GM19397 (cell line): ENCODE data around the gene ZNF385A.

Source experiments
- ATAC-seq: cut with Tn5 transposase; IDR thresholded peaks from one replicate; pipeline ENCODE4 v1.9.1; 2021; ENCODE audit warnings: mild to moderate bottlenecking, moderate library complexity; ENCODE audit not compliant: unreplicated experiment

Gene ZNF385A

GRCh38 chr12:54416687-54417603 lies 32.4 kb upstream of the ZNF385A start:
- ATAC-seq, result no peak

- ATAC-seq, result no peak
These were observed 30.8 kb upstream of the ZNF385A start for GRCh38 chr12:54415221-54415929.

GRCh38 chr12:54413284-54414190 lies 29.0 kb upstream of the ZNF385A start:
- ATAC-seq, result no peak

GRCh38 chr12:54412786-54413185 lies 28.3 kb upstream of the ZNF385A start:
- no peak for ATAC-seq

- ATAC-seq, result no peak
These were observed 27.8 kb upstream of the ZNF385A start for GRCh38 chr12:54412348-54412747.

GRCh38 chr12:54411391-54412241 lies 27.1 kb upstream of the ZNF385A start:
- ATAC-seq, result no peak

GRCh38 chr12:54409267-54409666 lies 24.7 kb upstream of the ZNF385A start:
- ATAC-seq, result no peak

- no peak for ATAC-seq
These were observed 22.8 kb upstream of the ZNF385A start for GRCh38 chr12:54407183-54407905.

- ATAC-seq, result no peak
These were observed 21.0 kb upstream of the ZNF385A start for GRCh38 chr12:54405573-54405972.

- ATAC-seq, result no peak
These were observed 20.6 kb upstream of the ZNF385A start for GRCh38 chr12:54405106-54405505.

- no peak for ATAC-seq
These were observed 19.8 kb upstream of the ZNF385A start for GRCh38 chr12:54404061-54405004.

- ATAC-seq, result no peak
These were observed 16.6 kb upstream of the ZNF385A start for GRCh38 chr12:54401119-54401518.

GRCh38 chr12:54398995-54399793 lies 14.7 kb upstream of the ZNF385A start:
- ATAC-seq, result no peak

GRCh38 chr12:54398218-54398617 lies 13.7 kb upstream of the ZNF385A start:
- no peak for ATAC-seq

GRCh38 chr12:54397157-54397556 lies 12.6 kb upstream of the ZNF385A start:
- ATAC-seq, result no peak

- no peak for ATAC-seq
These were observed 11.0 kb upstream of the ZNF385A start for GRCh38 chr12:54395545-54395944.

- ATAC-seq, result no peak
These were observed 10.5 kb upstream of the ZNF385A start for GRCh38 chr12:54394986-54395385.
